HFFc6 (cell line): ENCODE measurements around the gene SATL1. TPM values are rescaled to one million over a fixed set of nuclear protein-coding genes. Genes with fewer than 3 reads are reported as not detected.
"Not testable (repeated sequence)": the region's sequence is repeated elsewhere in the genome, so short reads cannot be mapped to it uniquely, and the experiment has no call there.

Source experiments
- DNase-seq: peaks from one replicate; pipeline ENCODE4 v3.0.0-alpha.2; 2018
- H3K27ac Mint-ChIP-seq: 2 replicates; pipeline ENCODE4 v1.8.0; 2020; ENCODE audit warnings: mild to moderate bottlenecking, mixed read lengths
- H3K27me3 Mint-ChIP-seq: 2 replicates; pipeline ENCODE4 v1.8.0; 2021; ENCODE audit warnings: mild to moderate bottlenecking, moderate library complexity, mixed read lengths; ENCODE audit not compliant: insufficient read depth
- H3K36me3 Mint-ChIP-seq: 2 replicates; pipeline ENCODE4 v1.8.0; 2021; ENCODE audit warnings: low read depth, mixed read lengths
- H3K4me1 Mint-ChIP-seq: 2 replicates; pipeline ENCODE4 v1.8.0; 2020; ENCODE audit warnings: low read depth, mixed read lengths
- H3K4me3 Mint-ChIP-seq: 2 replicates; pipeline ENCODE4 v1.8.0; 2020; ENCODE audit warnings: mild to moderate bottlenecking, moderate library complexity, mixed read lengths
- H3K9me3 Mint-ChIP-seq: 2 replicates; pipeline ENCODE4 v1.8.0; 2020; ENCODE audit warnings: mild to moderate bottlenecking, mixed read lengths
- long read RNA-seq: library from polyadenylated mRNA; unstranded; transcript quantifications from one replicate; pipeline ENCODE4 v2.0.0, GENCODE V29; 2019
- total RNA-seq, 6 experiments: library from RNA; stranded (reverse); fragmentation: NEBNext Ultra II Directional; extraction: Animal tissue kit (Norgen Biotek cat#: 25700); gene quantifications; 2 replicates in 1 of 6; 3 replicates in 5 of 6; pipeline ENCODE4 v1.2.3, GENCODE V29; 2021
- TF ChIP-seq, protein P1 (sequence below): fragments of 200-600 bp; sonication (generic); IDR thresholded peaks from 2 replicates; pipeline ENCODE4 v1.5.0; 2021; ENCODE audit warnings: antibody characterized with exemption, mild to moderate bottlenecking

SATL1 gene, protein sequence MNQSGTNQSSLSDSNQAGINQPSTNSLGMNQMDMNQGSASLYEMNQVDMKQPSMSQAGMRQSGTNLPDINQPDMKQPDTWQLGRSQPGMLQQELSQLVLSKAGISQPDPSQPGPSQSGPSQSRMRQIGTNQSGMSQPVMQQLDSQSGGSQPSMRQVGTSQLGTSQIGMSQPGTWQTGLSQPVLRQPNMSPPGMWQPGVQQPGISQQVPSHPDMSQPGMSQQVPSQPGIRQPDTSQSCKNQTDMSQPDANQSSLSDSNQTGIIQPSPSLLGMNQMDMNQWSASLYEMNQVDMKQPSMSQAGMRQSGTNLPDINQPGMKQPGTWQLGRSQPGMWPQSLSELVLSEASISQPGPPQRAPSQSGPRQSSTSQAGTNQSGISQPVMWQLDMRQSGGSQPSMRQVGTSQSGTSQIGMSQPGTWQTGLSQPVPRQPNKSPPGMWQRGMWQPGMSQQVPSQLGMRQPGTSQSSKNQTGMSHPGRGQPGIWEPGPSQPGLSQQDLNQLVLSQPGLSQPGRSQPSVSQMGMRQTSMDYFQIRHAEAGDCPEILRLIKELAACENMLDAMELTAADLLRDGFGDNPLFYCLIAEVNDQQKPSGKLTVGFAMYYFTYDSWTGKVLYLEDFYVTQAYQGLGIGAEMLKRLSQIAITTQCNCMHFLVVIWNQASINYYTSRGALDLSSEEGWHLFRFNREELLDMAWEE
- not detected for total RNA-seq
- long read RNA-seq: 0 reads

GRCh38 chrX:85243761-85244449 is at the start of gene SATL1, which contains the start of gene ZNF711:
Gene SATL1 (minus strand): TSS chrX:85243779. CDS start chrX:85108968, 134,811 bp downstream.
Gene ZNF711 (plus strand): TSS chrX:85243991. CDS start chrX:85247573, 3,582 bp downstream.
- Mint-ChIP-seq H3K4me1 (peaks cover 6% of the 10 kb centered on the region), H3K9me3 (no peaks in the 10 kb centered on the region), H3K36me3 (no peaks in the 10 kb centered on the region), H3K27ac (no peak within 1 kb of the TSS), H3K4me3 (peak within 1 kb of the TSS; percentile 67), H3K27me3 (peaks cover 4% of the 10 kb centered on the region; the same call in 1 of the 2 replicates)
- TF ChIP-seq, protein P1, sequence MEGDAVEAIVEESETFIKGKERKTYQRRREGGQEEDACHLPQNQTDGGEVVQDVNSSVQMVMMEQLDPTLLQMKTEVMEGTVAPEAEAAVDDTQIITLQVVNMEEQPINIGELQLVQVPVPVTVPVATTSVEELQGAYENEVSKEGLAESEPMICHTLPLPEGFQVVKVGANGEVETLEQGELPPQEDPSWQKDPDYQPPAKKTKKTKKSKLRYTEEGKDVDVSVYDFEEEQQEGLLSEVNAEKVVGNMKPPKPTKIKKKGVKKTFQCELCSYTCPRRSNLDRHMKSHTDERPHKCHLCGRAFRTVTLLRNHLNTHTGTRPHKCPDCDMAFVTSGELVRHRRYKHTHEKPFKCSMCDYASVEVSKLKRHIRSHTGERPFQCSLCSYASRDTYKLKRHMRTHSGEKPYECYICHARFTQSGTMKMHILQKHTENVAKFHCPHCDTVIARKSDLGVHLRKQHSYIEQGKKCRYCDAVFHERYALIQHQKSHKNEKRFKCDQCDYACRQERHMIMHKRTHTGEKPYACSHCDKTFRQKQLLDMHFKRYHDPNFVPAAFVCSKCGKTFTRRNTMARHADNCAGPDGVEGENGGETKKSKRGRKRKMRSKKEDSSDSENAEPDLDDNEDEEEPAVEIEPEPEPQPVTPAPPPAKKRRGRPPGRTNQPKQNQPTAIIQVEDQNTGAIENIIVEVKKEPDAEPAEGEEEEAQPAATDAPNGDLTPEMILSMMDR: no peak
- DNase-seq: no peak

GRCh38 chrX:85288992-85289723 is 45.6 kb upstream of the SATL1 start:
- no peak for DNase-seq
- Mint-ChIP-seq H3K9me3 (peaks cover 18% of the 10 kb centered on the region), H3K4me3 (no peak overlapping the region), H3K27me3 (no peaks in the 10 kb centered on the region), H3K27ac (no peak overlapping the region), H3K4me1 (no peaks in the 10 kb centered on the region), H3K36me3 (no peaks in the 10 kb centered on the region)
- TF ChIP-seq, protein P1: peak; percentile 8; the same call in 1 of the 2 replicates

GRCh38 chrX:85285286-85285685 is 41.7 kb upstream of the SATL1 start:
- H3K4me1 Mint-ChIP-seq, H3K36me3 Mint-ChIP-seq, DNase-seq, H3K4me3 Mint-ChIP-seq, H3K27me3 Mint-ChIP-seq, H3K27ac Mint-ChIP-seq: not testable (repeated sequence)
- H3K9me3 Mint-ChIP-seq: peaks cover 13% of the 10 kb centered on the region; the same call in 1 of the 2 replicates

DNA sequence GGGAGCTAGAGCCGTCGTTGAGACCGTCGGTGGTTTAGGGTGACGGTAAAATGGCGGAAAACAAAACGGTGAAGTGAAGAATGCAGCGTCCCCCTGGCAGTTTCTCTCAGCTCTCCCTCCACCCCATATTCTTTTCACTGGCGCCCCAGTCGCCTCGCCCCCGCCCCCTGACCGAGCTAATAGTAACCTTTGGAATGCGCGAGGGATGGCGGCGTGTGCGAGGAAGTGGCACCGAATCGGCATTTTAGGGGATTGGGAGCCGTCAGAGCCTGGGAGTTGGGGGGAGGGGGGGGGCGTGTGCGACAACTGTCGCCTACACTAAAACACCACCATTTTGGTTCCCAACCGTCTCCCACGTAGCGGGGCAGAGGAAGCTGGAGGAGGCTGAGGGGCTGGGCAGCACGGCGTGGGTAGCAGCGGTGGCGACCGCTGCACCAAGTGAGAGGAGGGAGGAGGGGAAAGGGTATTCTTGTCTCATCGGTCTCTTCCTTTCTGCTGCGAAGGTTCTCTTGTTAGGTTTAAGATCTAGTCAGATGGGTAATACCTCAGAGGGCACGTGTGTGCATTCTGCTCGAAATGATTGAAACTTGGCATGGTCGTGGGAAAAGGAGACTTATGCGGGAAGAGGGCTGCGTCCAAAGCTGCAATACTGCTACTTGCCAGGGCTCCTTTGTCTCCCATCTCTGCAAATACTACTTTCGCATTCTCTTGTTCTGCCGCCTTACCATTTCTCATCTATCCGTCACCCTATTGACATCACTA is 1.1 kb upstream of the SATL1 start:
- Mint-ChIP-seq H3K9me3 (no peaks in the 10 kb centered on the region), H3K27me3 (peaks cover 4% of the 10 kb centered on the region; the same call in 1 of the 2 replicates), H3K4me1 (peaks cover 6% of the 10 kb centered on the region), H3K4me3 (peak overlapping the region; percentile 67), H3K36me3 (no peaks in the 10 kb centered on the region), H3K27ac (no peak overlapping the region)
- DNase-seq: no peak
- TF ChIP-seq, protein P1: no peak

DNA sequence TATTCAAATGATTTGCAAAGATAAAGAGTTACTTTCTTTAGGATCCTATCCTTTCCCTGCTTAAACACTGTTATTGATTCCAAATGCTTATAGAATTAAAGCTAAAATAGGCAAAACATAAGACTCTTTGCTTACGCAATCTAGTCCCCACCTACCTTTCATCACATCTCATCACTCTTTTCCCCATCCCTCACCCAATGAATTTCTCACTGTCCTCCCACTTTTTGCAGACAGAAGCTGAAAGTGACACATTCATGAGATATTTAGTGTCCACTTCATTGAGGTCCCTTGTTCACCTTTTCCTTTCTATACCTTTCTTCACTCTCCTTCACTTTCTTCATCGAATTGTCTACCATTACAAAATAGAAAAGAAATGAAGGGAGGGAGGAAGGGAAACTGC is 424 bp downstream of the SATL1 start:
- Mint-ChIP-seq H3K4me3 (peak overlapping the region; percentile 39; the same call in 1 of the 2 replicates), H3K27me3 (peaks cover 4% of the 10 kb centered on the region; the same call in 1 of the 2 replicates), H3K4me1 (peaks cover 6% of the 10 kb centered on the region), H3K9me3 (no peaks in the 10 kb centered on the region), H3K36me3 (no peaks in the 10 kb centered on the region), H3K27ac (no peak overlapping the region)
- TF ChIP-seq, protein P1: no peak
- DNase-seq: no peak
